Fibroblast of lung (primary cell): ENCODE data around the gene BBOF1. TPM values are rescaled to one million over a fixed set of nuclear protein-coding genes. Genes with fewer than 3 reads are reported as not detected.

Source experiments
- DNase-seq, 2 donors: peaks; one replicate each; pipeline versions ENCODE4 v3.0.0 to v3.0.0-alpha.2; 2010; ENCODE audit warnings: low read depth in 2 of 2
- H2AFZ ChIP-seq: 2 replicates; pipeline ENCODE4 v1.5.1; 2012; ENCODE audit warnings: low read length, control low read depth, inconsistent platforms
- H3K27ac ChIP-seq: 2 replicates; pipeline ENCODE4 v1.5.1; 2011; ENCODE audit warnings: low read length, control low read depth; ENCODE audit not compliant: insufficient read depth
- H3K27me3 ChIP-seq: 2 replicates; pipeline ENCODE4 v1.5.1; 2011; ENCODE audit warnings: mild to moderate bottlenecking, low read length; ENCODE audit not compliant: control insufficient read depth, insufficient read depth
- H3K36me3 ChIP-seq: 2 replicates; pipeline ENCODE4 v1.5.1; 2011; ENCODE audit warnings: low read length; ENCODE audit not compliant: control insufficient read depth, insufficient read depth
- H3K4me1 ChIP-seq: 2 replicates; pipeline ENCODE4 v1.5.1; 2011; ENCODE audit warnings: low read length; ENCODE audit not compliant: control insufficient read depth, insufficient read depth; ENCODE audit errors: extremely low read depth
- H3K4me2 ChIP-seq: 2 replicates; pipeline ENCODE4 v1.5.1; 2011; ENCODE audit warnings: low read length, control low read depth; ENCODE audit not compliant: insufficient read depth; ENCODE audit errors: extremely low read depth
- H3K4me3 ChIP-seq, 4 experiments: fragments of 200-600 bp in 1 of 4; sonication (generic) in 1 of 4; replicated peaks in 1 of 4; 2 replicates each; pipeline ENCODE4 v1.5.1; 2011 to 2016; ENCODE audit warnings: low read length in 4 of 4, low read depth in 3 of 4, mild to moderate bottlenecking in 3 of 4, control low read depth in 2 of 4, inconsistent platforms in 1 of 4, mixed read lengths in 1 of 4; ENCODE audit not compliant: insufficient read depth in 1 of 4; ENCODE audit errors: control extremely low read depth in 1 of 4
- H3K79me2 ChIP-seq: 2 replicates; pipeline ENCODE4 v1.5.1; 2012; ENCODE audit warnings: mild to moderate bottlenecking, low read length, inconsistent platforms; ENCODE audit not compliant: control insufficient read depth, insufficient read depth
- H3K9ac ChIP-seq: 2 replicates; pipeline ENCODE4 v1.5.1; 2011; ENCODE audit warnings: mild to moderate bottlenecking, low read length, control low read depth; ENCODE audit not compliant: insufficient read depth
- H3K9me3 ChIP-seq: 2 replicates; pipeline ENCODE4 v1.5.1; 2012; ENCODE audit warnings: low read depth, low read length; ENCODE audit not compliant: control insufficient read depth, insufficient read depth
- H4K20me1 ChIP-seq: 2 replicates; pipeline ENCODE4 v1.5.1; 2011; ENCODE audit warnings: low read length; ENCODE audit not compliant: control insufficient read depth, insufficient read depth; ENCODE audit errors: extremely low read depth
- EZH2 ChIP-seq: IDR thresholded peaks from 2 replicates; pipeline ENCODE4 v1.5.1; 2012; ENCODE audit warnings: low read length, control low read depth, mild to moderate bottlenecking; ENCODE audit errors: missing control alignments
- polyA plus RNA-seq, 2 donors: library from polyadenylated mRNA; depleted of rRNA in 1 of 2; stranded (reverse) in 1 of 2; unstranded in 1 of 2; fragments of >200 nt; gene quantifications; 2 replicates each; pipeline ENCODE4 v1.2.1, GENCODE V29; 2011 to 2012; ENCODE audit warnings: missing spikeins in 1 of 2
- total RNA-seq: library from RNA; depleted of rRNA; stranded (reverse); fragments of >200 nt; gene quantifications from 2 replicates; pipeline ENCODE4 v1.2.1, GENCODE V29; 2014
- TF ChIP-seq, protein P1 (sequence below), 2 donors: IDR thresholded peaks in 1 of 2; conservative IDR thresholded peaks in 1 of 2; 1 replicate in 1 of 2; 2 replicates in 1 of 2; pipeline ENCODE4 v1.5.1; 2011 to 2012; ENCODE audit warnings: low read length in 2 of 2, control low read depth in 1 of 2, inconsistent platforms in 1 of 2, low read depth in 1 of 2, mild to moderate bottlenecking in 1 of 2

BBOF1 gene
- total and polyA plus RNA-seq, 2 donors (not counting 1 experiment from before 2014, with no cell fraction given), result 3.8 to 7.8 TPM

- Histone ChIP-seq H3K9me3 (no peaks in the 10 kb centered on the region), H3K4me3 (no peak overlapping the region), H3K36me3 (no peaks in the 10 kb centered on the region), H4K20me1 (no peaks in the 10 kb centered on the region), H2AFZ (no peak overlapping the region), H3K27me3 (no peaks in the 10 kb centered on the region), H3K4me1 (no peaks in the 10 kb centered on the region), H3K9ac (no peak overlapping the region), H3K4me2 (no peak overlapping the region), H3K27ac (no peak overlapping the region), H3K79me2 (peaks cover 9% of the 10 kb centered on the region)
- no peak for TF ChIP-seq EZH2
- TF ChIP-seq, protein P1, sequence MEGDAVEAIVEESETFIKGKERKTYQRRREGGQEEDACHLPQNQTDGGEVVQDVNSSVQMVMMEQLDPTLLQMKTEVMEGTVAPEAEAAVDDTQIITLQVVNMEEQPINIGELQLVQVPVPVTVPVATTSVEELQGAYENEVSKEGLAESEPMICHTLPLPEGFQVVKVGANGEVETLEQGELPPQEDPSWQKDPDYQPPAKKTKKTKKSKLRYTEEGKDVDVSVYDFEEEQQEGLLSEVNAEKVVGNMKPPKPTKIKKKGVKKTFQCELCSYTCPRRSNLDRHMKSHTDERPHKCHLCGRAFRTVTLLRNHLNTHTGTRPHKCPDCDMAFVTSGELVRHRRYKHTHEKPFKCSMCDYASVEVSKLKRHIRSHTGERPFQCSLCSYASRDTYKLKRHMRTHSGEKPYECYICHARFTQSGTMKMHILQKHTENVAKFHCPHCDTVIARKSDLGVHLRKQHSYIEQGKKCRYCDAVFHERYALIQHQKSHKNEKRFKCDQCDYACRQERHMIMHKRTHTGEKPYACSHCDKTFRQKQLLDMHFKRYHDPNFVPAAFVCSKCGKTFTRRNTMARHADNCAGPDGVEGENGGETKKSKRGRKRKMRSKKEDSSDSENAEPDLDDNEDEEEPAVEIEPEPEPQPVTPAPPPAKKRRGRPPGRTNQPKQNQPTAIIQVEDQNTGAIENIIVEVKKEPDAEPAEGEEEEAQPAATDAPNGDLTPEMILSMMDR (conservative IDR thresholded peaks at IDR 0.05 in 1 of 2, IDR thresholded peaks at IDR 0.05 in 1 of 2; ENCODE audit: low read depth in 1 of 2, low read length in 2 of 2), result no peak
- DNase-seq, result no peak
Observed at GRCh38 chr14:74089251-74090020, 70.3 kb downstream of the BBOF1 start.

GRCh38 chr14:74105381-74105780 is 86.2 kb downstream of the BBOF1 start:
- Histone ChIP-seq H3K4me3 (no peak overlapping the region), H3K9me3 (no peaks in the 10 kb centered on the region), H3K4me2 (no peak overlapping the region), H3K9ac (no peak overlapping the region), H3K4me1 (no peaks in the 10 kb centered on the region), H3K36me3 (no peaks in the 10 kb centered on the region), H4K20me1 (no peaks in the 10 kb centered on the region), H3K79me2 (no peaks in the 10 kb centered on the region), H3K27ac (no peak overlapping the region), H2AFZ (no peak overlapping the region), H3K27me3 (no peaks in the 10 kb centered on the region)
- no peak for TF ChIP-seq EZH2
- TF ChIP-seq, protein P1 (conservative IDR thresholded peaks at IDR 0.05 in 1 of 2, IDR thresholded peaks at IDR 0.05 in 1 of 2; ENCODE audit: low read depth in 1 of 2, low read length in 2 of 2), result no peak
- DNase-seq, result no peak

DNA sequence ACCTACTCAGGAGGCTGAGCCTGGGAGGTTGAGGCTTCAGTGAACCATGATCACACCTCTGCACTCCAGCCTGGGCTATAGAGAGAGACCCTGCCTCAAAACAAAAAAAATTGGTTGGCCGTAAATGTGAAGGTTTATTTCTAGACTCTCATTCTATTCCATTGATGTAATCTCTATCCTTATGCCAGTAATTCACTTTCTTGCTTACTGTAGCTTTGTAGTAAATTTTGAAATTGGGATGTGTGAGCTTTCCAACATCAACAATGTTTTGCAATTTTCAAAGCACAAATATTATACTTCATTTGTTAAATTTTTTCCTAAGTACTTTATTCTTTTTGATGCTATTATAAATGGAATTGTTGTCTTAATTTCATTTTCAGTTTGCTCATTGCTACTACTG is 90.2 kb downstream of the BBOF1 start:
- no peak overlapping the region for H3K27ac ChIP-seq
- no peak overlapping the region for H2AFZ ChIP-seq
- no peak overlapping the region for H3K9ac ChIP-seq
- no peaks in the 10 kb centered on the region for H4K20me1 ChIP-seq
- DNase-seq, result peak in 1 of 2 donors; percentile 11
- H3K36me3 ChIP-seq, result no peaks in the 10 kb centered on the region
- H3K4me2 ChIP-seq, result no peak overlapping the region
- no peak overlapping the region for H3K4me3 ChIP-seq
- no peaks in the 10 kb centered on the region for H3K9me3 ChIP-seq
- H3K79me2 ChIP-seq, result no peaks in the 10 kb centered on the region
- H3K27me3 ChIP-seq, result no peaks in the 10 kb centered on the region
- no peaks in the 10 kb centered on the region for H3K4me1 ChIP-seq
- TF ChIP-seq, protein P1 (conservative IDR thresholded peaks at IDR 0.05 in 1 of 2, IDR thresholded peaks at IDR 0.05 in 1 of 2; ENCODE audit: low read depth in 1 of 2, low read length in 2 of 2), result no peak
- TF ChIP-seq EZH2, result no peak
